HepG2 (cell line): Measurements from ENCODE around the gene TIMM9. TPM values are rescaled to one million over a fixed set of nuclear protein-coding genes. Genes with fewer than 3 reads are reported as not detected.

ENCODE experiments used
- MIXL1 ChIP-seq: IDR thresholded peaks from 2 replicates; pipeline ENCODE4 v1.6.1; 2016
- ZSCAN20 ChIP-seq: sonication (generic); formaldehyde crosslinking; IDR thresholded peaks from 2 replicates; pipeline ENCODE4 v1.4.0; 2020; ENCODE audit warnings: missing genetic modification reagents, mild to moderate bottlenecking, borderline replicate concordance
- polyA plus RNA-seq, 8 experiments: library from polyadenylated mRNA; depleted of rRNA in 3 of 8; stranded (reverse) in 7 of 8; unstranded in 1 of 8; fragments of >200 nt; fragmentation: Illumina TruSeq in 4 of 8; extraction: Trizol in 4 of 8; gene quantifications; 2 replicates each; pipeline versions ENCODE4 v1.2.1 to v1.2.3, GENCODE V29; 2011 to 2016; ENCODE audit warnings: low read depth in 4 of 8, missing spikeins in 1 of 8, mixed read lengths in 1 of 8; ENCODE audit not compliant: insufficient read depth in 1 of 8
- total RNA-seq, 5 experiments: library from RNA; depleted of rRNA; stranded (reverse); fragments of >200 nt; fragmentation: Illumina TruSeq; extraction: Trizol; gene quantifications; 2 replicates each; pipeline ENCODE4 v1.2.3, GENCODE V29; 2016; ENCODE audit warnings: low read depth in 1 of 5
- TF ChIP-seq, protein P1 (sequence below): sonication (generic); formaldehyde crosslinking; IDR thresholded peaks from 2 replicates; pipeline ENCODE4 v1.4.0; 2020; ENCODE audit warnings: missing genetic modification reagents, borderline replicate concordance
- TF ChIP-seq, protein P2 (sequence below): sonication (generic); formaldehyde crosslinking; IDR thresholded peaks from 2 replicates; pipeline ENCODE4 v1.4.0; 2020; ENCODE audit warnings: missing genetic modification reagents, borderline replicate concordance
- TF ChIP-seq, protein P3 (sequence below): sonication (generic); formaldehyde crosslinking; IDR thresholded peaks from 2 replicates; pipeline ENCODE4 v1.5.0; 2020; ENCODE audit warnings: mild to moderate bottlenecking, low read depth, missing genetic modification reagents, borderline replicate concordance

Gene TIMM9
- total and polyA plus RNA-seq, 2 of the 13 experiments (the other 11 are each of a cell fraction or from before 2014, with no cell fraction given) = 30.5 to 42.5 TPM

DNA sequence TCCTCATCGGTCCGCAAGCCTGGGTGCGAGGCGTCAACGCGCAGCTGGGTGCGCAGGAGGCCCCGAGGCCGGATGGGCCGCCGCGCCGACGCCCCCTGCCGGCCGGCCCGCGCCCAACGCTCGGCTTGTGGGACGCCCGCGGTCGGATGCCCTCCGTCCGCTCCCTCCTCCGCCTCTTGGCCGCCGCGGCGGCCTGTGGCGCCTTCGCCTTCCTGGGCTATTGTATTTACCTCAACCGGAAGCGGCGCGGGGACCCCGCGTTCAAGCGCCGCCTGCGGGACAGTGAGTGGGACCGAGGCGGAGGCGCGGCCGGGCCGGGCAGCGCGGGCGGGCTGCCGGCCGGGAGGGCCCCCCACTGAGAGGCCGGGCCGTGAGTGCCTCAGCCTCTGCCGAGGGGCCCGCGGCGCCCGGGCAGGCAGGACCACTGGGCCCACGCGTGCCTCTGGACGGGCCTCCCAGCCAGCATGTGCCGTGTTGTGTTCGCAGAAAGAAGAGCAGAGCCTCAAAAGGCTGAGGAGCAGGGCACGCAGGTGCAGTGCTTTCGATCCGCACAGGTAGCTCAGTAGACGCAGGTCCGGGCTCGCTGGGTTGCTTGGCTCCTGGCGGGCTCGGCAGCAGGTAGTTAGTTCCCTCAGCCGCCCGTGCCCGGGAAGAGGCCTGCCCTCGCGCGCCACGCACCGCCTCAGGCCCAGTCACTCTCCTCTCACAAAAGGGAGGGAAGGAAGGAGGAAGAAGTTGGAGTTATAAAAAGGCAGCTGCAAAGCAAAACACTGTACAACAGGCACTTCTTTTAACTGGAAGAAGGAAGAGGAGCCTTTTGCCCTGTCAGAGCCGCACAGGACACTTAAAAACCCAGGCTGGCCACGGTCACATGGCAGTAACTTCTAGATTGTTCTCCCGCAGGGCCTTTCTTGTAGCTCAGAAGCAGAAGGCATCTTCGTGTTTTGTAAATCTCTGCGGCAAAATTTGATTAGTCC lies 31.2 kb downstream of the TIMM9 start, which contains the start of gene TOMM20L (continued):
- TF ChIP-seq ZSCAN20 (peak; percentile 17; the same call in 1 of the 2 replicates), MIXL1 (CRISPR knock-in tag) (no peak)
- TF ChIP-seq, protein P1, sequence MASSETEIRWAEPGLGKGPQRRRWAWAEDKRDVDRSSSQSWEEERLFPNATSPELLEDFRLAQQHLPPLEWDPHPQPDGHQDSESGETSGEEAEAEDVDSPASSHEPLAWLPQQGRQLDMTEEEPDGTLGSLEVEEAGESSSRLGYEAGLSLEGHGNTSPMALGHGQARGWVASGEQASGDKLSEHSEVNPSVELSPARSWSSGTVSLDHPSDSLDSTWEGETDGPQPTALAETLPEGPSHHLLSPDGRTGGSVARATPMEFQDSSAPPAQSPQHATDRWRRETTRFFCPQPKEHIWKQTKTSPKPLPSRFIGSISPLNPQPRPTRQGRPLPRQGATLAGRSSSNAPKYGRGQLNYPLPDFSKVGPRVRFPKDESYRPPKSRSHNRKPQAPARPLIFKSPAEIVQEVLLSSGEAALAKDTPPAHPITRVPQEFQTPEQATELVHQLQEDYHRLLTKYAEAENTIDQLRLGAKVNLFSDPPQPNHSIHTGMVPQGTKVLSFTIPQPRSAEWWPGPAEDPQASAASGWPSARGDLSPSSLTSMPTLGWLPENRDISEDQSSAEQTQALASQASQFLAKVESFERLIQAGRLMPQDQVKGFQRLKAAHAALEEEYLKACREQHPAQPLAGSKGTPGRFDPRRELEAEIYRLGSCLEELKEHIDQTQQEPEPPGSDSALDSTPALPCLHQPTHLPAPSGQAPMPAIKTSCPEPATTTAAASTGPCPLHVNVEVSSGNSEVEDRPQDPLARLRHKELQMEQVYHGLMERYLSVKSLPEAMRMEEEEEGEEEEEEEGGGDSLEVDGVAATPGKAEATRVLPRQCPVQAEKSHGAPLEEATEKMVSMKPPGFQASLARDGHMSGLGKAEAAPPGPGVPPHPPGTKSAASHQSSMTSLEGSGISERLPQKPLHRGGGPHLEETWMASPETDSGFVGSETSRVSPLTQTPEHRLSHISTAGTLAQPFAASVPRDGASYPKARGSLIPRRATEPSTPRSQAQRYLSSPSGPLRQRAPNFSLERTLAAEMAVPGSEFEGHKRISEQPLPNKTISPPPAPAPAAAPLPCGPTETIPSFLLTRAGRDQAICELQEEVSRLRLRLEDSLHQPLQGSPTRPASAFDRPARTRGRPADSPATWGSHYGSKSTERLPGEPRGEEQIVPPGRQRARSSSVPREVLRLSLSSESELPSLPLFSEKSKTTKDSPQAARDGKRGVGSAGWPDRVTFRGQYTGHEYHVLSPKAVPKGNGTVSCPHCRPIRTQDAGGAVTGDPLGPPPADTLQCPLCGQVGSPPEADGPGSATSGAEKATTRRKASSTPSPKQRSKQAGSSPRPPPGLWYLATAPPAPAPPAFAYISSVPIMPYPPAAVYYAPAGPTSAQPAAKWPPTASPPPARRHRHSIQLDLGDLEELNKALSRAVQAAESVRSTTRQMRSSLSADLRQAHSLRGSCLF (CRISPR knock-in tag) = no peak
- TF ChIP-seq, protein P2, sequence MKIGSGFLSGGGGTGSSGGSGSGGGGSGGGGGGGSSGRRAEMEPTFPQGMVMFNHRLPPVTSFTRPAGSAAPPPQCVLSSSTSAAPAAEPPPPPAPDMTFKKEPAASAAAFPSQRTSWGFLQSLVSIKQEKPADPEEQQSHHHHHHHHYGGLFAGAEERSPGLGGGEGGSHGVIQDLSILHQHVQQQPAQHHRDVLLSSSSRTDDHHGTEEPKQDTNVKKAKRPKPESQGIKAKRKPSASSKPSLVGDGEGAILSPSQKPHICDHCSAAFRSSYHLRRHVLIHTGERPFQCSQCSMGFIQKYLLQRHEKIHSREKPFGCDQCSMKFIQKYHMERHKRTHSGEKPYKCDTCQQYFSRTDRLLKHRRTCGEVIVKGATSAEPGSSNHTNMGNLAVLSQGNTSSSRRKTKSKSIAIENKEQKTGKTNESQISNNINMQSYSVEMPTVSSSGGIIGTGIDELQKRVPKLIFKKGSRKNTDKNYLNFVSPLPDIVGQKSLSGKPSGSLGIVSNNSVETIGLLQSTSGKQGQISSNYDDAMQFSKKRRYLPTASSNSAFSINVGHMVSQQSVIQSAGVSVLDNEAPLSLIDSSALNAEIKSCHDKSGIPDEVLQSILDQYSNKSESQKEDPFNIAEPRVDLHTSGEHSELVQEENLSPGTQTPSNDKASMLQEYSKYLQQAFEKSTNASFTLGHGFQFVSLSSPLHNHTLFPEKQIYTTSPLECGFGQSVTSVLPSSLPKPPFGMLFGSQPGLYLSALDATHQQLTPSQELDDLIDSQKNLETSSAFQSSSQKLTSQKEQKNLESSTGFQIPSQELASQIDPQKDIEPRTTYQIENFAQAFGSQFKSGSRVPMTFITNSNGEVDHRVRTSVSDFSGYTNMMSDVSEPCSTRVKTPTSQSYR (CRISPR knock-in tag) = 0 out of 2 replicates have a peak, but pooled peaks have one; percentile 7
- TF ChIP-seq, protein P3, sequence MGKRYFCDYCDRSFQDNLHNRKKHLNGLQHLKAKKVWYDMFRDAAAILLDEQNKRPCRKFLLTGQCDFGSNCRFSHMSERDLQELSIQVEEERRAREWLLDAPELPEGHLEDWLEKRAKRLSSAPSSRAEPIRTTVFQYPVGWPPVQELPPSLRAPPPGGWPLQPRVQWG (CRISPR knock-in tag) = no peak
